ENCODE measurements around the gene CATSPERB. TPM values are rescaled to one million over a fixed set of nuclear protein-coding genes. Genes with fewer than 3 reads are reported as not detected.

CATSPERB gene
- total RNA-seq, 4 donors from 2014 or later, result 0.65 to 4.7 (median 3.9) TPM

GRCh38 chr14:91660790-91661189 is 71.1 kb downstream of the CATSPERB start:
- TF ChIP-seq CTCF (IDR thresholded peaks at IDR 0.05; ENCODE audit: low read depth), result no peak

GRCh38 chr14:91654836-91655235 is 77.0 kb downstream of the CATSPERB start:
- no peak for TF ChIP-seq CTCF (IDR thresholded peaks at IDR 0.05; ENCODE audit: low read depth)

DNA sequence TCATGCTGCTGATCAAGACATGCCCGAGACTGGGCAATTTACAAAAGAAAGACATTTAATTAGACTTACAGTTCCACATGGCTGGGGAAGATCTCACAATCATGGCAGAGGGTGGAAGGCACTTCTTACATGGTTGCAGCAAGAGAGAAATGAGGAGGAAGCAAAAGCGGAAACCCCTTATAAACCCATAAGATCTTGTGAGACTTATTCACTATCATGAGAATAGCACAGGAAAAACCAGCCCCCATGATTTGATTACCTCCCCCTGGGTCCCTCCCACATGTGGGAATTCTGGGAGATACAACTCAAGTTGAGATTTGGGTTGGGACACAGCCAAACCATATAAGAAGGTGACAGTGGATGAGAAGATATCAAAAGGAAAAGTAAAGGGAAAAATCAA is 78.4 kb downstream of the CATSPERB start:
- TF ChIP-seq CTCF (IDR thresholded peaks at IDR 0.05; ENCODE audit: low read depth), result no peak

DNA sequence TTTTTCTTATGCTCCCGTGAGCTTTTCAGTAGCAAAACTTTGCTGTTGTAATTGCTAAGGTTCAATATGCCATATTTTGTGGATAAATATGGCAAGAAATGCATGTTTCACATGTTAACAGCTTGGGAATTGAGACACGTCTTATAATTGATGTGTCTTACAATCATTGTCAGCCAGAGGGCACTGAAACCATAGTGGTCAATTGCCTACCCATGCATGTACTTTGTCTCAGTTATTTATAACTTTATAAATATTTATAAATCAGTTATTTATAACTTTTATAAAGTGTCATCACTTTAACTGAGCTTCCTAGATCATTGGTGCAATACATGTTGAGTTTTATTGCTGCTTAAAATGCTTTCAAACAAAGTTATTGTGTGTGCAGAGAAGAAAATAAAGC is 82.0 kb downstream of the CATSPERB start:
- TF ChIP-seq CTCF (IDR thresholded peaks at IDR 0.05; ENCODE audit: low read depth), result no peak

DNA sequence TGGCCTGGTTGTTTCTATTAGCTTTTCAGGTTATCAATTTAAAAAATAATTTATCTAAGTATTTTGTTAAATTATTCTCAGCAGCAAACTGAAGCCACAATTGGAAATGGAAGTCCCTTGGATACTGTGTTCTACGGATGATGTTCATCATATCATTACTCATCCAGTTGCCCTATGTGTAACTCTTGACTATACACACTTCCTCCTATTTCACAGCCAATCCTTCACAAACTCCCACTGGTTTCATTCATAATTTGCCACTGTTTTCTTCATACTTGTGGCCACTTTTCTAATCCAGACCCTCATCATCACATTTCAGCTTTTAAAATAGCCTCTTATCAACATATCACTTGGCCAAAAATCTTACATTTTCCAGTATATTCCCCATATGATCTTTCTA is 84.0 kb downstream of the CATSPERB start:
- no peak for TF ChIP-seq CTCF (IDR thresholded peaks at IDR 0.05; ENCODE audit: low read depth)

DNA sequence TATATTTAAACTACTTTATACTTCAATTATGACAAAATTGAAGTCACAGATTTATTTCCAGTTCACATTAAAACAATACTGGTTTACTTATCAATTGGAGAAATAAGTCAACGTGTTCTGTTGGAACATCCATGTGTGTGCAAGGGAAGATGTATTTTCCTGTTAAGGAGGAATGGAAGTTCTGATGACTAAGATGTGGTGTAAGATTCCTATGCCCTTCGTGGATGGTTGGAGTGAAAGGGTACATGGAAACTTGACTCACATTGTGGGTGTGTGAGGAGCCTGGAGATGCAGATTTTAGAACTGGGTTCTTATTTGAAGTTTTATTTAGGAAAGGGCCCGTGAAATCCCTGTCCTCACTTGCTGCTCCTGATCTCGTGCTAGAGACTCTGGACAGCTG is 95.3 kb downstream of the CATSPERB start:
- TF ChIP-seq CTCF (IDR thresholded peaks at IDR 0.05; ENCODE audit: low read depth), result no peak

DNA sequence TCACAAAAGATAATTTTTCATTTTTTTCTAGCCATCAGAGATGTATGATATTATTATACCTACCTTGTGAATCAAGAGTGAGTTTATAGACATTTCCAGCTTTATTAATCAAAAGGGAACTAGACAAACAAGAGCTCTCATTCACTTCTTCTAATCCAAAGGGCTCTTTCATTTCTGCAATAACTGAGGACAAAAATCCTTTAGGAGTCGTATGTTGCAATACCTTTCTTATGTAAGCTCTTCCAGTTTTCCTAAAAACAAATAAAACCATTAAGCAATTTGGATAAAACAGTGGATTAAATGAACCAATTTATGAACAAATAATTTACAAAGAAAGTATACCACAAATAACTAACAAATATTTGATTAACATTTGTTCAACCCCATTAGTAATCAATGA is 107.1 kb downstream of the CATSPERB start:
- TF ChIP-seq CTCF (IDR thresholded peaks at IDR 0.05; ENCODE audit: low read depth), result no peak
